Activated CD4-positive, alpha-beta T cell treated with anti-CD3 and anti-CD28 coated beads, Interleukin-10, Interleukin-2, amounts not matched to agents 100 ng/mL and 50 ng/mL, durations not matched to agents 16 hours and 8 hours (primary cell): ENCODE results near the gene FTCD.

Experiments used
- DNase-seq: peaks from one replicate; pipeline ENCODE4 v3.0.0-alpha.2; 2020

The FTCD gene

DNA sequence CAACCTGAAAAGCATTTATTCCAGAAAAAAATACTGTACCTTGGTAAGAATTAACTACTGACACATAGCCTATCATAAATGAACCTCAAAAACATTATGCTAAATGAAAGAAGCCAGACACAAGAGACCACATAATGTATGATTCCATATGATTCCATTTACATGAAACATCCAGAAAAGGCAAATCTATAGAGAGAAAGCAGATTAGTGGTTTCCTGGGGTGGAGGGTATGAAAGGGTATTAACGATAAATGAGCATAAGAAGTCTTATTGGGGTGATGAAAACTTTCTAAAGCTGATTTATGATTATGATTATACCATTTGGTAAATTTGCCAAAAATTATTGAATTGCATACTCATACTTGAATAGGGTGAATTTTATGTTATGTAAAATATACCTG is 67.7 kb downstream of the FTCD start:
- no peak for DNase-seq
